K562 (cell line): Measurements from ENCODE around the gene USP16. TPM values are rescaled to one million over a fixed set of nuclear protein-coding genes. Genes with fewer than 3 reads are reported as not detected.

Experiments
- CBFA2T2 ChIP-seq: fragments of 450-650 bp; conservative IDR thresholded peaks from 2 replicates; pipeline ENCODE4 v1.6.1; 2017; ENCODE audit warnings: mild to moderate bottlenecking
- CTCF ChIP-seq, 3 experiments: IDR thresholded peaks in 2 of 3; conservative IDR thresholded peaks in 1 of 3; 2 replicates each; pipeline ENCODE4 v1.5.1; 2011 to 2012; ENCODE audit warnings: low read length in 3 of 3, mild to moderate bottlenecking in 3 of 3, control low read depth in 2 of 3, improper control_type of control experiment in 1 of 3, inconsistent platforms in 1 of 3, low read depth in 1 of 3, mixed read lengths in 1 of 3, moderate library complexity in 1 of 3; ENCODE audit not compliant: insufficient read depth in 2 of 3
- PHTF2 ChIP-seq: fragments of 250-450 bp; sonication (Bioruptor Pico); IDR thresholded peaks from 2 replicates; pipeline ENCODE4 v1.5.0; 2021; ENCODE audit warnings: mild to moderate bottlenecking
- PREB ChIP-seq: sonication (generic); formaldehyde crosslinking; IDR thresholded peaks from 2 replicates; pipeline ENCODE4 v1.8.1; 2023; ENCODE audit warnings: mild to moderate bottlenecking, missing genetic modification reagents
- PTRF ChIP-seq: fragments of 450-650 bp; IDR thresholded peaks from 2 replicates; pipeline ENCODE4 v1.6.1; 2016; ENCODE audit warnings: mild to moderate bottlenecking, missing genetic modification characterization, missing compliant biosample characterization
- RBM14 ChIP-seq: fragments of 200-400 bp; formaldehyde crosslinking; IDR thresholded peaks from 2 replicates; pipeline ENCODE4 v1.6.1; 2018; ENCODE audit warnings: low read depth, mild to moderate bottlenecking, low read length, moderate library complexity, borderline replicate concordance; ENCODE audit not compliant: insufficient read depth
- RUNX1 ChIP-seq: sonication (generic); IDR thresholded peaks from 2 replicates; pipeline ENCODE4 v1.6.1; 2016; ENCODE audit warnings: antibody characterized with exemption, low read depth
- ZNF175 ChIP-seq: fragments of 200-800 bp; sonication (Bioruptor generic); IDR thresholded peaks from 2 replicates; pipeline ENCODE4 v1.6.1; 2016; ENCODE audit warnings: low read depth, mild to moderate bottlenecking, missing genetic modification characterization, missing compliant biosample characterization
- ZNF764 ChIP-seq: fragments of 250-450 bp; sonication (Bioruptor Pico); IDR thresholded peaks from 2 replicates; pipeline ENCODE4 v1.4.0; 2020; ENCODE audit warnings: low read depth, mild to moderate bottlenecking, moderate library complexity
- polyA plus RNA-seq, 8 experiments: library from polyadenylated mRNA; depleted of rRNA in 4 of 8; stranded (reverse) in 5 of 8; unstranded in 3 of 8; fragments of >200 nt; fragmentation: Nextera tagmentation in 2 of 8; fragmentation: Illumina TruSeq in 1 of 8; extraction: Ambion mirVana in 2 of 8; extraction: Trizol in 1 of 8; gene quantifications; 2 replicates each; pipeline versions ENCODE4 v1.2.1 to v1.2.3, GENCODE V29; 2011 to 2014; ENCODE audit warnings: inconsistent platforms in 1 of 8, missing spikeins in 1 of 8
- total RNA-seq, 7 experiments: library from RNA; depleted of rRNA in 6 of 7; stranded (reverse); fragments of >200 nt in 6 of 7; fragmentation: Illumina TruSeq in 2 of 7; extraction: Trizol in 2 of 7; gene quantifications; 2 replicates each; pipeline versions ENCODE4 v1.2.1 to v1.2.3, GENCODE V29; 2011 to 2021; ENCODE audit warnings: low replicate concordance in 1 of 7

The USP16 gene
- total and polyA plus RNA-seq, 9 of the 15 experiments (the other 6 are each of a cell fraction or from before 2014, with no cell fraction given): 38.4 to 90.9 (median 62.8) TPM

GRCh38 chr21:29096218-29097015 is 71.9 kb downstream of the USP16 start (continued):
- TF ChIP-seq CTCF (IDR thresholded peaks at IDR 0.05 in 2 of 3, conservative IDR thresholded peaks at IDR 0.05 in 1 of 3; ENCODE audit: insufficient read depth in 2 of 3, low read depth in 1 of 3, low read length in 3 of 3) (no peak), ZNF175 (CRISPR knock-in tag) (no peak), CBFA2T2 (no peak), RBM14 (no peak), PHTF2 (no peak), RUNX1 (no peak), PTRF (tag) (no peak), PREB (CRISPR knock-in tag) (no peak), ZNF764 (no peak)
